Gastrocnemius medialis (tissue), 4 donors: ENCODE measurements around the gene TRDN.

Source experiments
- POLR2A ChIP-seq, 2 donors: fragments of 450-650 bp; IDR thresholded peaks; one replicate each; pipeline ENCODE4 v1.6.1; 2017; ENCODE audit warnings: antibody characterized with exemption in 2 of 2, mild to moderate bottlenecking in 2 of 2, moderate library complexity in 2 of 2
- TF ChIP-seq, protein P1 (sequence below), 5 experiments: fragments of 450-650 bp in 3 of 5; fragments of 200-600 bp in 2 of 5; sonication (generic) in 2 of 5; IDR thresholded peaks in 4 of 5; conservative IDR thresholded peaks in 1 of 5; 1 replicate in 4 of 5; 2 replicates in 1 of 5; pipeline ENCODE4 v1.5.1; 2016 to 2019; ENCODE audit warnings: antibody characterized with exemption in 5 of 5, mild to moderate bottlenecking in 3 of 5, moderate library complexity in 3 of 5

DNA sequence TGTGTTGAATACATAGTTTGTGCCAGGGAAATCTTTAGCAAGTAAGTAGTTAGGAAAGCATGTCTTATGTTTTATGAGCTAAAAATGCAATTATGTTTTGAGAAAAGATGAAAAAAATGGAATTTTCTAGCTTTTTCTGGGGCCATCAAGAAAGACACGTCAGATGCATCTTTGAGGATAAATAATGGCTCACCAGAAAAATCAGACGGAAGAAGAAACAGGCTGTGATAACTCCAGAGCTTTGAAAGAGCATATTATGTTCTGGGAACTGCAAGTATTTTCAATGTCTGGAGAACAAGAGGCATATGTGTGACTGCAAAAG is 467.0 kb downstream of the TRDN start:
- TF ChIP-seq, protein P1, sequence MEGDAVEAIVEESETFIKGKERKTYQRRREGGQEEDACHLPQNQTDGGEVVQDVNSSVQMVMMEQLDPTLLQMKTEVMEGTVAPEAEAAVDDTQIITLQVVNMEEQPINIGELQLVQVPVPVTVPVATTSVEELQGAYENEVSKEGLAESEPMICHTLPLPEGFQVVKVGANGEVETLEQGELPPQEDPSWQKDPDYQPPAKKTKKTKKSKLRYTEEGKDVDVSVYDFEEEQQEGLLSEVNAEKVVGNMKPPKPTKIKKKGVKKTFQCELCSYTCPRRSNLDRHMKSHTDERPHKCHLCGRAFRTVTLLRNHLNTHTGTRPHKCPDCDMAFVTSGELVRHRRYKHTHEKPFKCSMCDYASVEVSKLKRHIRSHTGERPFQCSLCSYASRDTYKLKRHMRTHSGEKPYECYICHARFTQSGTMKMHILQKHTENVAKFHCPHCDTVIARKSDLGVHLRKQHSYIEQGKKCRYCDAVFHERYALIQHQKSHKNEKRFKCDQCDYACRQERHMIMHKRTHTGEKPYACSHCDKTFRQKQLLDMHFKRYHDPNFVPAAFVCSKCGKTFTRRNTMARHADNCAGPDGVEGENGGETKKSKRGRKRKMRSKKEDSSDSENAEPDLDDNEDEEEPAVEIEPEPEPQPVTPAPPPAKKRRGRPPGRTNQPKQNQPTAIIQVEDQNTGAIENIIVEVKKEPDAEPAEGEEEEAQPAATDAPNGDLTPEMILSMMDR (IDR thresholded peaks at IDR 0.05 in 4 of 5, conservative IDR thresholded peaks at IDR 0.05 in 1 of 5), result no peak
- no peak for TF ChIP-seq POLR2A (IDR thresholded peaks at IDR 0.05)
